Gastroesophageal sphincter (tissue), 3 donors: ENCODE measurements around the gene C10orf143.
A peak's percentile ranks its signal among the peaks of the same experiment; 100 is the strongest.

ENCODE experiments used
- CTCF ChIP-seq, 4 experiments: fragments of 200-600 bp in 2 of 4; fragments of 450-650 bp in 2 of 4; sonication (generic) in 1 of 4; IDR thresholded peaks; one replicate each; pipeline ENCODE4 v1.5.1; 2017 to 2019; ENCODE audit warnings: antibody characterized with exemption in 4 of 4, mild to moderate bottlenecking in 2 of 4, moderate library complexity in 2 of 4
- POLR2A ChIP-seq, 2 donors: fragments of 450-650 bp; IDR thresholded peaks; one replicate each; pipeline ENCODE4 v1.6.1; 2017; ENCODE audit warnings: antibody characterized with exemption in 2 of 2, mild to moderate bottlenecking in 2 of 2, moderate library complexity in 1 of 2

DNA sequence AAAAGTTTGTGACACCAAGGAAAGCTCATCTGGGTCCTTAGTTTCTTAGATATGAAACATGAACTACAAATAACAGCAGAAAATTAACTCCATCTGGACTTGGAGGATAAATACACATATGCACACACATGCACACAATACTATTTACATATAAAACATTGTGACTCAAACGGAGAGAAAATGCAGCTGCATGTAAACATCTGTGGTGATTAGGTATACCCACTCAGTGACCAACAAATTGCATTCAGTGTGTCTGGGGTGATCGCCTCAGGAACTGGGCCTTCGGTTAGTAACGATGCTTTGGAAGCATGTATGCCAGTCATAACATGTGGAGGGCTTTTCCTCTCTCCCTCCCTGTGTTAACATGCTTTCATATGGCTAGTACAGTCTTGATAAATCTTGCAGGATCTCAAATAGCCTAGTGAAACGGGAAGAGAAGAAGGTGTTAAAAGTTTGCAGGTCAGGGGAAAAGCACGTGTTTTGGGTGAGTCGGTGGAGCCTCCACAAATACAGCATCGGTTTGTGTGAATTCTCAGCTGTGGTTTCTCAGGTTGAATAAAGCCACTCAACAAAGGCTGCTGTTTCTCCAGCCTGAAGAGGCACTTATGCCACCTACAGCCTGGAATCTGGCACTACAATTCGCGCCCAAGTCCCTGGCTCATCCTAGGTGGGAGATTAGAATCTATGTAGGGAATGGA is 16.9 kb upstream of the C10orf143 start:
- TF ChIP-seq CTCF (IDR thresholded peaks at IDR 0.05) (peak in 3 of 4 experiments; percentile 66 to 79 (median 67)), POLR2A (IDR thresholded peaks at IDR 0.05) (no peak)
